HCT116 (cell line): ENCODE data around the gene LRFN4. TPM values are rescaled to one million over a fixed set of nuclear protein-coding genes. Genes with fewer than 3 reads are reported as not detected.
A peak's percentile ranks its signal among the peaks of the same experiment; 100 is the strongest.

Experiments
- ATAC-seq: fragments of 200-7000 bp; cut with Tn5 transposase; 2 replicates; pipeline ENCODE4 v1.9.1; 2020; ENCODE audit warnings: mild to moderate bottlenecking, moderate library complexity
- BruUV-seq: library from RNA; stranded (reverse); fragments of 400-500 nt; replicated peaks from 2 replicates; lab custom pipeline; 2021; lab: Mats Ljungman, UMichigan
- CTCF ChIA-PET: fragments of 300-600 bp; sonication (Branson Sonifier 250); formaldehyde crosslinking; loops from one replicate; lab custom pipeline; 2021; ENCODE audit warnings: antibody characterized with exemption; lab: Charles Lee
- POLR2A ChIA-PET: fragments of 300-600, 350-600 bp; sonication (Branson Sonifier 250); formaldehyde crosslinking; loops from one replicate; lab custom pipeline; 2021; ENCODE audit warnings: antibody characterized with exemption; lab: Charles Lee
- RAD21 ChIA-PET, 2 experiments: fragments of 300-600 bp; sonication (Branson Sonifier 250); formaldehyde crosslinking; loops; one replicate each; lab custom pipeline; 2023; ENCODE audit warnings: low total read pairs in 2 of 2; ENCODE audit not compliant: uncharacterized antibody in 2 of 2, unreplicated experiment in 2 of 2, low non-redundant PET in 1 of 2; lab: Charles Lee
- DNase-seq: peaks from one replicate; pipeline ENCODE4 v3.0.0-alpha.2; 2010; ENCODE audit warnings: low read depth, low spot score
- H2AFZ ChIP-seq: fragments of 200-600 bp; shearing (Covaris generic), sonication (generic); 2 replicates; pipeline ENCODE4 v1.6.1; 2017; ENCODE audit warnings: low read depth, mixed run types, mixed read lengths, antibody characterized with exemption, low read length; ENCODE audit not compliant: poor library complexity, severe bottlenecking
- H3K27ac ChIP-seq: 2 replicates; pipeline ENCODE4 v1.5.1; 2012; ENCODE audit warnings: low read depth, low read length
- H3K27me3 ChIP-seq: fragments of 200-600 bp; sonication (generic); 2 replicates; pipeline ENCODE4 v1.6.1; 2016; ENCODE audit warnings: mixed run types, low read length, mixed read lengths; ENCODE audit not compliant: insufficient read depth
- H3K36me3 ChIP-seq, 2 experiments: fragments of 200-500 bp in 1 of 2; fragments of 200-600 bp in 1 of 2; sonication (Bioruptor generic) in 1 of 2; sonication (generic) in 1 of 2; 2 replicates each; pipeline versions ENCODE4 v1.5.1 to v1.6.1; 2014 to 2016; ENCODE audit warnings: low read length in 2 of 2, inconsistent platforms in 1 of 2, mixed read lengths in 1 of 2, mixed run types in 1 of 2; ENCODE audit not compliant: insufficient read depth in 2 of 2, control insufficient read depth in 1 of 2
- H3K4me1 ChIP-seq, 2 experiments: fragments of 200-600 bp in 1 of 2; sonication (generic) in 1 of 2; 2 replicates each; pipeline versions ENCODE4 v1.5.1 to v1.6.1; 2012 to 2017; ENCODE audit warnings: low read length in 2 of 2, inconsistent platforms in 1 of 2, mild to moderate bottlenecking in 1 of 2, mixed read lengths in 1 of 2, mixed run types in 1 of 2, moderate library complexity in 1 of 2; ENCODE audit not compliant: insufficient read depth in 2 of 2, control insufficient read depth in 1 of 2
- H3K4me2 ChIP-seq: fragments of 200-600 bp; sonication (generic); 2 replicates; pipeline ENCODE4 v1.6.1; 2017; ENCODE audit warnings: mixed run types, low read length, mixed read lengths
- H3K4me3 ChIP-seq, 2 experiments: fragments of 200-600 bp in 1 of 2; sonication (generic) in 1 of 2; replicated peaks in 1 of 2; 2 replicates each; pipeline ENCODE4 v1.5.1; 2011 to 2016; ENCODE audit warnings: low read length in 2 of 2, control low read depth in 1 of 2, low read depth in 1 of 2, mild to moderate bottlenecking in 1 of 2, mixed read lengths in 1 of 2, mixed run types in 1 of 2
- H3K79me2 ChIP-seq: fragments of 200-600 bp; sonication (generic); 2 replicates; pipeline ENCODE4 v1.6.1; 2017; ENCODE audit warnings: mild to moderate bottlenecking, mixed run types, low read length, moderate library complexity, mixed read lengths; ENCODE audit not compliant: insufficient read depth
- H3K9ac ChIP-seq: fragments of 200-600 bp; sonication (generic); 2 replicates; pipeline ENCODE4 v1.6.1; 2016; ENCODE audit warnings: low read length, mixed read lengths
- H3K9me2 ChIP-seq: fragments of 200-600 bp; sonication (generic), shearing (Covaris generic); 2 replicates; pipeline ENCODE4 v1.6.1; 2017; ENCODE audit warnings: mixed run types, mild to moderate bottlenecking, moderate library complexity; ENCODE audit not compliant: insufficient read depth
- H3K9me3 ChIP-seq, 2 experiments: fragments of 200-500 bp in 1 of 2; fragments of 200-600 bp in 1 of 2; sonication (Bioruptor generic) in 1 of 2; sonication (generic) in 1 of 2; 2 replicates each; pipeline ENCODE4 v1.6.1; 2014 to 2017; ENCODE audit warnings: low read length in 2 of 2, mixed read lengths in 2 of 2, inconsistent platforms in 1 of 2, low read depth in 1 of 2, mild to moderate bottlenecking in 1 of 2, mixed run types in 1 of 2, moderate library complexity in 1 of 2; ENCODE audit not compliant: control insufficient read depth in 1 of 2, insufficient read depth in 1 of 2
- H4K20me1 ChIP-seq: fragments of 200-600 bp; sonication (generic), shearing (Covaris generic); 2 replicates; pipeline ENCODE4 v1.6.1; 2017; ENCODE audit warnings: mixed run types, mild to moderate bottlenecking, moderate library complexity; ENCODE audit not compliant: insufficient read depth
- ATF3 ChIP-seq: IDR thresholded peaks from 2 replicates; pipeline ENCODE4 v1.6.1; 2012
- REST ChIP-seq: IDR thresholded peaks from 2 replicates; pipeline ENCODE4 v1.6.1; 2012; ENCODE audit warnings: low read depth
- TCF7L2 ChIP-seq: IDR thresholded peaks from 2 replicates; pipeline ENCODE4 v1.7.0; 2011; ENCODE audit warnings: borderline replicate concordance, inconsistent platforms; ENCODE audit not compliant: insufficient read depth, insufficient read length; ENCODE audit errors: extremely low read depth
- intact Hi-C: fragments of 100-400 bp; cut with micrococcal nuclease; formaldehyde crosslinking; loops from 2 replicates; pipeline ENCODE4 v1.10.0; 2022
- total RNA-seq: library from RNA; stranded (reverse); gene quantifications from one replicate; pipeline ENCODE4 v1.2.1, GENCODE V29; 2021; ENCODE audit not compliant: unreplicated experiment

The LRFN4 gene
- total RNA-seq, 1 experiment from 2014 or later: 55.4 TPM

DNA sequence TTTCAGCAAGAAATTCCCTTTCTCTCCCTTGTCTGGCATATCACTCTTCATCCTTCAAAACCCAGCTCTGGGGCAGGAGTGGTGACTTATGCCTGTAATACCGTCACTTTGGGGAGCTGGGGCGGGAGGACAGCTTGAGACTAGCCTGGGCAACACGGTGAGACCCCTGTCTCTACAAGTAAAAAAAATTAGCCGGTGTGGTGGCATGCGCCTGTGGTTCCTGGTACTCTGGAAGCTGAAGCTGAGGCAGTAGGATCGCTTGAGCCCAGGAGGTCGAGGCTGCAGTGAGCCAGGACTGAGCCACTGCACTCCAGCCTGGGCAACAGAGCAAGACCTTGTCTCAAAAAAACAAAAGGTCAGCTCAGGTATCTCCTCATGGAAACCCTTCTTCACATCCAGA, 15.0 kb upstream of the LRFN4 start:
- Histone ChIP-seq H3K79me2 (peaks cover 55% of the 10 kb centered on the region), H3K4me2 (peak overlapping the region; percentile 82), H3K36me3 (peaks cover 15% of the 10 kb centered on the region in 2 experiments; a peak in 3 of 4 replicates), H3K4me1 (peaks cover 7 to 20% of the 10 kb centered on the region in 2 experiments; a peak in 3 of 4 replicates), H4K20me1 (peaks cover 3% of the 10 kb centered on the region; the same call in 1 of the 2 replicates), H3K9ac (peak overlapping the region; percentile 90), H3K27ac (no peak overlapping the region), H3K4me3 (peak overlapping the region; percentile 86 to 91), H3K9me3 (no peaks in the 10 kb centered on the region), H3K27me3 (no peaks in the 10 kb centered on the region), H2AFZ (no peak overlapping the region), H3K9me2 (no peaks in the 10 kb centered on the region)
- ChIA-PET CTCF (interaction anchor here (0.5 to 1.4 kb wide), 4 partner anchors 41 to 153 kb away, joined by 3 to 4 read pairs (median 3); partner anchors contain the start of gene C11orf86), RAD21 (no interaction called here), POLR2A (no interaction called here)
- DNase-seq (no peak), ATAC-seq (no peak)
- intact Hi-C loops: loop anchor here (5.0 kb wide), 1 partner anchor 135 kb away; the partner anchor contains the start of gene C11orf86
- no TSS peak for BruUV-seq
- no peak for TF ChIP-seq ATF3
- TF ChIP-seq REST: no peak
- no peak for TF ChIP-seq TCF7L2
